GM18951 (cell line): ENCODE results near the gene HS2ST1.

ENCODE experiments used
- POLR2A ChIP-seq: IDR thresholded peaks from 4 replicates; pipeline ENCODE4 v1.6.1; 2011; ENCODE audit warnings: mild to moderate bottlenecking; ENCODE audit not compliant: insufficient read length, insufficient read depth; ENCODE audit errors: extremely low read depth
- in situ Hi-C: fragments of 300-500 bp; cut with MboI; formaldehyde crosslinking; loops from one replicate; pipeline ENCODE4 v1.12.0; 2022; ENCODE audit warnings: low sequenced_read_pairs, mixed read lengths, inconsistent platforms; ENCODE audit not compliant: unreplicated experiment

The HS2ST1 gene

DNA sequence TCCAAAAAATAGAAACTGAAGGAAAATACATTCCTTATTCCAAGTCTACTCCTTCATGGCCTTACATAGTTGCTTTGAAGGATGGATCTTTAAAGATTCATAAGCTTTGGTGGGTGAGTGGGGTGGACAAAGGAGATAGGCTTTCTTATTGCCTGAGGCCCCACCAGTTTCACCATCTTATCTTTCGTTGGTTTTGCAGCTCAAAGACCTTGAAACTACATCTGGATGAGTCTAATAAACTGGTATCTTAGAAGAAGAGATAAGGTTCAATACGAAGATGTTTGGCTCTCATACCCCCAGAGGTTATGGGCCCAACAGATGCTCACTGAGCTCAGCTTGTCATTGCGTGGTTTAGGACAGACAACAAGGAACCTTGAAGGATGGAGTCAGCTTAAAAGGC, 201.5 kb downstream of the HS2ST1 start:
- no peak for TF ChIP-seq POLR2A
- in situ Hi-C loops, result no loop called here

DNA sequence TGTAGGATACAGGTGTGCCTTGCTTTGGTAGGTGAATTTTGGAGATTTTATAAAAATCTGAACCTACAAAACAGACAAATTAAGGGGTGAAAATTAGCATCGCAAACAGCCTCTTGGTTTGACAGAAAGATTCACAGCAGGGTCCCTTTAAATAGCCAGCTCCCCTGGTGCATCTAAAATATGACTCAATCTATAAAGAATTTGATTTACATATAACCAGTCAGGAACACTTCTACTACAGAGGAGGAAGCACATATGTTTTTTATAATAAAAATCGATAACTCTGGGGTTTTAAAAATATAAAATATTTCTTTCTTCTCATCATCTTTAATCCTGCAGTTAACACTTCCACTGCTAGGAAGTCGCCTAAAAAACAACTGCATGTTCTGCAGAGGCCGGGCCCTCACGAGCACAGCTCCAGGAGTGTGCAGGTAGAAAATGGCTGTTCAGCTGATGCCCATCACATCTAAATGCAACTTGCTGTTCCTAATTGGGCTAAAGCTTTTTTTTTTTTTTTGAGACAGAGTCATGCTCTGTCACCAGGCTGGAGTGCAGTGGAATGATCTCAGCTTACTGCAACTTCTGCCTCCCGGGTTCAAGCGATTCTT, 203.4 kb downstream of the HS2ST1 start:
- in situ Hi-C loops, result no loop called here
- no peak for TF ChIP-seq POLR2A

DNA sequence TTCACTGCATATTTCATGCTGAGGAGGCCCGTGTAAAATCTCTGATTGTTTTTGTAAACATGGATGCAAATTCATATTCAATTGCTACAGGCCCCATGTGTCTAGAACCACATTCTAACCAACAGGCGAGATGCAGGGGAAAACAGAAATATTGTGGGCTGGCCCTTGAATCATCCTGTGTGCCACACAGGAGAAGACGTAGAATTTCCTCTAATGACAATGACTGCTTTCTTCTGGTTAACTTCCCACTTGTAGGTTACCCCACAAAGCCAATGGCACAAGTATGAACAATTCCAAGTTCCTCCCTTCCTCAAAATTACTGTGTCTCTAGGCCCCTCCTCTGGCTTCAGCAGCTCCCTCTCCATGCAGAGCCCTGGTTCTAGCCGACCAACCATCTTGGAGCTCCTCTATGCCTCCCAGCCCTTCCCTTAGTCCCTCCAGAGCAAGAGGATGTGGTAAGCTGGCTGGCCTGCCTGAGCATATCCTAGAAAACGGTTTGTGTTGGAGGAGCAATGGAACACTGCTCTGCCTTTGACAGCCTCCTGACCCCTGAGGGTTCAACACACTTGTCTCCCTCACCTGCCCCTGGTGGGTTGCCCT, 205.2 kb downstream of the HS2ST1 start:
- in situ Hi-C loops, result no loop called here
- no peak for TF ChIP-seq POLR2A

DNA sequence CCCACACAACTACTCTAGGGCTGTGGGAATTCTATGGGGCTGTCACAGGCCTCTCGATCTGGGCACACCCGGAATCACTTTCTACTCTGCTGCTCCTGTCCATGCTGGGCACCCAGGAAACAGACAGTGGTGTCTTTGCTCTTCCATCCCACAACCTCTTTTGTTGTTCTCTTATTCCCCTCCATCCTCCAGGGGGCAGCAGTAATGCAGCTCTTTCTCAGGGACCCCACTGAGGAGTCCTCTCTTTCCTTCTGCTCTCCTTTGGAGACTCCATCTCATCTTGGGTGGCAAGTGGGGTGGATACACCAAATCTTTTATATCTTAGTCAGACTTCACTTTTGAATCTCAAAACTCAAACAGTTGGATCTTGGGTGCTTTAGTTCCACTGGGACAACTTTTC, 206.3 kb downstream of the HS2ST1 start:
- in situ Hi-C loops, result no loop called here
- TF ChIP-seq POLR2A, result no peak

DNA sequence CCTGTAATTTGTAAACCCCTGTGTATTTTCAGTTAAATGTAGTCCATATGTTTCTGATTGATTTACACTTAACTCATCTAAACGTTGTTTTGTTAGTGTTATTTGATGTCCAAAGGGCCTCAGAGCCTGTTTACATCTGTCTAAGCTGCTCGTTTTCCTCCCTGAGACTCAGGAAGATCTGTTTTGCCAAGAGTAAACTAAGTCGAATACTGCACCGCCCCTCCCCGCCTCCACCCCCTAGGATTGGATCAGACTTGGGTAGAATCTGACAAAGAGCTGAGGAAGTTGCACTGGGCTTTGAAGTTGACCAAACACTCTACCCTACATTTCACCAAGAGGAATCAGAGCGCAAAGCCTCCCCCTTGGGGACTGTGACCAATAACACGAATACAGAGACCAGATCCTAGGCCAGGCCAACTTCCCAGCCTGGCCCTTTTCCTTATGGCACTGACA, 207.3 kb downstream of the HS2ST1 start:
- TF ChIP-seq POLR2A, result no peak
- in situ Hi-C loops, result no loop called here

DNA sequence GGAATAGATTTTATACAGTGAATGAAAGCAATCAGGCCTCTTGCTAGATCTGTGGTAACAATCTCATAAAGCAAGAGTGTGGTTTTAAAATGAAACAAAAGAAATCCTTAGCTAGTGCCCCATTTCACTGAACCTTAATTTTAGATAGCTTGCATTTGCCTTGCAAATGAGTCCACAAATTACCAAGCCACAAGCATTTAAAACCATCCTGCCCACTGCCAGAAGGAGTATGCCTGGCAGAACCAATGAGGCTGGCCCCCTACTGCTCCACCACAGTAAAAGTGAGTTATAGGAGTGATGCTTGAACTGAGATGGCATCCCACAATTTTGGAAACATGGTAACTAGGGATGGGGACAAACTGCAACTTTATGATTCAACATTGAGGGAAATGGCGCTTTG, 207.8 kb downstream of the HS2ST1 start:
- TF ChIP-seq POLR2A, result no peak
- in situ Hi-C loops, result no loop called here

DNA sequence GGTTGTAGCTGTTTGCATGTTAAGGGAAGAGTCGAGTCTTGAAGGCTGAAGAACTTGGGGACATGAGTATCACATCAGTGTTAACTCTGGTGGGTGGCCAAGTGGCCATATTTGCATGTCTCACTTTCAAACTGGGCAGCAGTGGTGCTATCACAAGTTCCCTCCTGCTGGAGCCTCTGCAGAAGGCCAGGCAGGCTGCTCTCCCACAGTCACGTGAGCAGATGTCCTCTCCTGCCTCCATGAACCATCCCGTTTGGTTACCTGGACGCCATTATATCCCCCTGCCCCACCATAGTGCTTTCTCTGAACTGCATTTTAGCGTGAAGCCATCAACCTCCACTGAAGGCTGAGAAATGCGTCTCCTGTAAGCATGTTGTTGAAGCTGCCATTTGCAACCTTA, 209.2 kb downstream of the HS2ST1 start:
- in situ Hi-C loops, result no loop called here
- TF ChIP-seq POLR2A, result no peak

DNA sequence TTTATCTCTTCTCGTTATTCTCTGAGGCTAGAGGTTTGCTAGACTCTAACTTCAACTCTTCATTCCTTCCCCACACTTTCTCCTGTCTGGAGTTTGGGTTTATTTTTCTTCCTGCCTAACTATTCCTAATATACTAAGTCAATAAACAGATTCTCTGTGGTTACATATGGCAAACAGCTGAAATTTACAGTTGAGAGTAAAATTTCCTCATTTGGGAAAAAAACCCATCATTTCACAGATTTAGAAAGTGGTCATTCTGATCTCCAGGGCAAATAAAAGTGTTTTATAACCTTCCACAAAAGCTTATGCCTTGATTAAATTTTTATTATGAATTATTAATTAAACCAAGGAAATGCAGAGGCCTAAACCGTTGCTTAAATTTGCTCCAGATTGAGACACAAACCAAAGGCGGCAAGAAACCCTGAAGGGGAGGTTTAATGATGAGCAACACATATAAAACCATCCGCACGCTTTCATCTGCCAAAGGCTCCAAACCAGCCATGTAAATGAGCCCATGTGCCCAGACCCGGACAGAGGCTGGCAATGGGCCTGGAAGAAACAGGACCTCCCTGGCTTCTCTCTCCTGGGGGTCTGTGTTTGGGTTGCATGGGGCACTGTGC, 212.6 kb downstream of the HS2ST1 start:
- TF ChIP-seq POLR2A, result no peak
- in situ Hi-C loops, result loop anchor here (25.0 kb wide), 2 partner anchors 160 to 835 kb away; no protein-coding TSS in a partner anchor

DNA sequence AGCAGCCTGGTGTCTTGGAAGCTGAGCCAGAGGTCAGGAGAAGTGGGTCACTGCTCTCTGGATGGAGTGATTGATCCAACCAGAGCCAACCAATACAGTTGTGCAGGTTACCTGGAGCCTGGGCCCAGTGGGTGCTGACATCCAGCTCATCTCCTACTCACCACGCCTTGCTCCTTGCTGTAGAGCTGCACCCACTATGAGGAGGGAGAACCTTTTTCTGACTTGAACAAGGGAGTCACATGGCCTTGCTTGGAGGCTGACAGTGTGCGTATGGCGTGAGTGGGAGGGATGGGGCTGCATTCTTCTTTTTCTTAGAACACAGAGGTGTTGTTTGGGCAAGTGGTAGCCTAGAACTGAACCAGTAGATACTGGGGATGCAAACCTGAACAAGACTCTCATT, 213.1 kb downstream of the HS2ST1 start:
- TF ChIP-seq POLR2A, result no peak
- in situ Hi-C loops, result loop anchor here (25.0 kb wide), 2 partner anchors 160 to 835 kb away; no protein-coding TSS in a partner anchor

DNA sequence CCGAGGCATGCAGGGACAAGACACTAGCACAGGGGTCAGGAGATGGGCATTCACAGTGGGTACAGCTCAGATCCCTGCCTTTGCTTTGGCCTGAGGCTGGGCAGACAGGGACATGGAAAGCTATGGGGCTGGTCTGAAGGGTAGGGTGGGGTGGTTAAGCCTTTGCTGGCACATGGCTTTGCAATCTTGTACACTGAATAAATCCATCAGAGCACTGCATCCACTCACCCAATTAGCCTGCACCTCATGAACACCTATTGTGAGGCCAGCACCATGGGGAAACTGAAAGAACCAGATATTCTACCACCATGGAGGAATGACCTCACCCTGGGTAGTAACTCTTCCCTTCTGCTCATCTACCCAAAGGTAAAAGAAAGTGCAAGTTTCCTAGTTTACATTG, 214.6 kb downstream of the HS2ST1 start:
- in situ Hi-C loops, result loop anchor here (25.0 kb wide), 2 partner anchors 158 to 833 kb away; no protein-coding TSS in a partner anchor
- TF ChIP-seq POLR2A, result no peak

DNA sequence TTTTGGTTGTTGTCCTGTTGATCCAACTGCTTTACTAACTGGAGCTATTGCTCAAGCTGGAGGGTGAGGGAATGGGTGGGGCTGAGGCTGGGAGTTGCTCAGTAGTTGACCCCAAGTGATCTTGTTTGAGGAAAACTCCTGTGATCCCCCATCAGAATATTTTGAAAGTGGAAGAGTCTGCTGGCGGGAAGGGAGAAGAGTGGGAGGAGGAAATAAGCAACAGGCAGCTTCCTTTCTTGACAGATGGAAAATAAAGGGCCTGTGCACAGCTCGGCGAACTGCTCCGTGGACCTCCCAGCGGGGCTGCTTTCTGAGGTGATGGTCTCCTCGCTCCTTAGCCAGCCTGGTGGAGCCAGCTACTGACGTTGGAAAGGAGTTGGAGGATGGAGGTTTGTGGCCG, 215.2 kb downstream of the HS2ST1 start:
- no peak for TF ChIP-seq POLR2A
- in situ Hi-C loops, result loop anchor here (25.0 kb wide), 2 partner anchors 158 to 833 kb away; no protein-coding TSS in a partner anchor

DNA sequence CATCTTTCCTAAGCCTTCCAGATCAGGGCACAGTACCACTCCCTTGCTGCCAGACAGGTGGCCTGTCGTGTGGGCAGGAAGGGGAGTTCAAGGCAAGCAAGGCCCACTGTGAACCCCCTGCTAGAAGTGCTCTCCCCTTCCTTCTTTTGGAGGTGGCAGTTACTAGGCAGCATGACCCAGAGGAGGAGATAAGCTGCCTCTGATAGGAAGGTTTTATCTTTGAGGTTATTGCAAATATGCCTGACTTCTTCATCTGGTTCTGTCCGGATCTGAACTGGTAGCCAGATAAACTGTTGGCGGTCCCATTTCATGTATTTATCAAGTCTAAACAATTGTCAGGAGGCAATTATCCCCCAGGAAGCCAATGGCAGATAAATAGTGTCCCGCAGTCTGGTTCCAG, 216.0 kb downstream of the HS2ST1 start:
- TF ChIP-seq POLR2A, result no peak
- in situ Hi-C loops, result loop anchor here (25.0 kb wide), 2 partner anchors 157 to 832 kb away; no protein-coding TSS in a partner anchor

DNA sequence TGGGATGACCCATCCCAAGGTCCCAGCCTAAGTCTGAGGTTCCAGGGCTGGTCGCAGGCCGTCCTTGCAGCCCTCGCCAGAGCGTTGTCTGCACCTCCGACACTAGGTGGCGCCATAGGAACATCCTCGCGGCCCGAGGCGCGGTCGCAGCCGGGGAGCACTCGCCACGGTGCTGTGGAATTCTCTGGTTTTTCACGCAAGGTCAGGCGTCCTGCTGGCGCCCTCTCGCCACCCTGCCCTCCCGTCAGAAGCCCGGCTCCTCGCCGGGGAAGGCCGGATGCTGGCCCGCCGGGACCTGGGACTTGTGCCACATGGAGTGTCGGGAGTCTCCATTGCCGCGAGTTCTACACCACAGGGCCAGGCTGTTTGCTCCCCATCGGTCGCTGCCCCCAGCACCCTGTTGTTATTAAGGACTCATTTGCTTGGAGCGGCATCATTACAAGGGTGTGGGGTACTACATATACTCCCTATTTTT, 217.4 kb downstream of the HS2ST1 start:
- in situ Hi-C loops, result loop anchor here (25.0 kb wide), 2 partner anchors 155 to 830 kb away; no protein-coding TSS in a partner anchor

More for the DNA sequence above, 217.4 kb downstream of the HS2ST1 start:
- no peak for TF ChIP-seq POLR2A
